ENCODE results near the gene CNTNAP5.

The CNTNAP5 gene

GRCh38 chr2:124570872-124571271 lies 545.8 kb downstream of the CNTNAP5 start:
- no peak for DNase-seq

GRCh38 chr2:124571836-124572235 lies 546.7 kb downstream of the CNTNAP5 start:
- no peak for DNase-seq

GRCh38 chr2:124572934-124573634 lies 548.0 kb downstream of the CNTNAP5 start:
- DNase-seq = no peak

- DNase-seq = no peak
Observed at GRCh38 chr2:124575497-124575896, 550.4 kb downstream of the CNTNAP5 start.

GRCh38 chr2:124580263-124580662 lies 555.2 kb downstream of the CNTNAP5 start:
- DNase-seq = no peak

GRCh38 chr2:124582387-124582786 lies 557.3 kb downstream of the CNTNAP5 start:
- DNase-seq = no peak

- DNase-seq = no peak
Observed at GRCh38 chr2:124584615-124585014, 559.5 kb downstream of the CNTNAP5 start.

- no peak for DNase-seq
Observed at GRCh38 chr2:124585277-124585676, 560.2 kb downstream of the CNTNAP5 start.

GRCh38 chr2:124586210-124586609 lies 561.1 kb downstream of the CNTNAP5 start:
- DNase-seq = no peak

GRCh38 chr2:124586835-124587234 lies 561.7 kb downstream of the CNTNAP5 start:
- DNase-seq = no peak

GRCh38 chr2:124589971-124590370 lies 564.9 kb downstream of the CNTNAP5 start:
- no peak for DNase-seq

- no peak for DNase-seq
Observed at GRCh38 chr2:124602759-124603158, 577.7 kb downstream of the CNTNAP5 start.

GRCh38 chr2:124604940-124605339 lies 579.9 kb downstream of the CNTNAP5 start:
- DNase-seq = no peak

- no peak for DNase-seq
Observed at GRCh38 chr2:124607679-124608078, 582.6 kb downstream of the CNTNAP5 start.

GRCh38 chr2:124609667-124610066 lies 584.6 kb downstream of the CNTNAP5 start:
- DNase-seq = no peak

GRCh38 chr2:124610141-124610540 lies 585.1 kb downstream of the CNTNAP5 start:
- DNase-seq = no peak

GRCh38 chr2:124610866-124611265 lies 585.8 kb downstream of the CNTNAP5 start:
- DNase-seq = no peak

- no peak for DNase-seq
Observed at GRCh38 chr2:124623560-124623959, 598.5 kb downstream of the CNTNAP5 start.

- DNase-seq = no peak
Observed at GRCh38 chr2:124625561-124625960, 600.5 kb downstream of the CNTNAP5 start.

GRCh38 chr2:124626993-124627392 lies 601.9 kb downstream of the CNTNAP5 start:
- DNase-seq = no peak

GRCh38 chr2:124633812-124634211 lies 608.7 kb downstream of the CNTNAP5 start:
- no peak for DNase-seq

- DNase-seq = no peak
Observed at GRCh38 chr2:124639524-124639923, 614.4 kb downstream of the CNTNAP5 start.

GRCh38 chr2:124640221-124640750 lies 615.2 kb downstream of the CNTNAP5 start:
- DNase-seq = no peak

- no peak for DNase-seq
Observed at GRCh38 chr2:124646166-124646815, 621.2 kb downstream of the CNTNAP5 start.
